ENCODE results near the gene DPEP2. TPM values are rescaled to one million over a fixed set of nuclear protein-coding genes. Genes with fewer than 3 reads are reported as not detected.

The DPEP2 gene
- total and polyA plus RNA-seq, 2 of the 13 experiments (the other 11 are each of a cell fraction or from before 2014, with no cell fraction given) = 0.18 TPM; not detected in 1

- TF ChIP-seq, protein P1, sequence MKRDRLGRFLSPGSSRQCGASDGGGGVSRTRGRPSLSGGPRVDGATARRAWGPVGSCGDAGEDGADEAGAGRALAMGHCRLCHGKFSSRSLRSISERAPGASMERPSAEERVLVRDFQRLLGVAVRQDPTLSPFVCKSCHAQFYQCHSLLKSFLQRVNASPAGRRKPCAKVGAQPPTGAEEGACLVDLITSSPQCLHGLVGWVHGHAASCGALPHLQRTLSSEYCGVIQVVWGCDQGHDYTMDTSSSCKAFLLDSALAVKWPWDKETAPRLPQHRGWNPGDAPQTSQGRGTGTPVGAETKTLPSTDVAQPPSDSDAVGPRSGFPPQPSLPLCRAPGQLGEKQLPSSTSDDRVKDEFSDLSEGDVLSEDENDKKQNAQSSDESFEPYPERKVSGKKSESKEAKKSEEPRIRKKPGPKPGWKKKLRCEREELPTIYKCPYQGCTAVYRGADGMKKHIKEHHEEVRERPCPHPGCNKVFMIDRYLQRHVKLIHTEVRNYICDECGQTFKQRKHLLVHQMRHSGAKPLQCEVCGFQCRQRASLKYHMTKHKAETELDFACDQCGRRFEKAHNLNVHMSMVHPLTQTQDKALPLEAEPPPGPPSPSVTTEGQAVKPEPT (CRISPR knock-in tag; IDR thresholded peaks at IDR 0.05; ENCODE audit: low read depth) = no peak
- TF ChIP-seq NR1H2 (CRISPR knock-in tag; IDR thresholded peaks at IDR 0.05; ENCODE audit: borderline replicate concordance, low read depth) = no peak; the same call in 1 of the 2 replicates
- 0 out of 2 replicates have a peak, but pooled peaks have one; percentile 0 for TF ChIP-seq SMC3 (IDR thresholded peaks at IDR 0.05; ENCODE audit: low read length)
- TF ChIP-seq RFXAP (CRISPR knock-in tag; IDR thresholded peaks at IDR 0.05; ENCODE audit: borderline replicate concordance) = no peak
- no peak for TF ChIP-seq ZNF773 (CRISPR knock-in tag; IDR thresholded peaks at IDR 0.05; ENCODE audit: borderline replicate concordance)
- no peak for TF ChIP-seq TAF1 (CRISPR knock-in tag; IDR thresholded peaks at IDR 0.05)
- TF ChIP-seq ZNF766 (CRISPR knock-in tag; IDR thresholded peaks at IDR 0.05; ENCODE audit: borderline replicate concordance) = no peak
- TF ChIP-seq JUN (CRISPR knock-in tag; IDR thresholded peaks at IDR 0.05) = no peak
- 0 out of 2 replicates have a peak, but pooled peaks have one; percentile 15 for TF ChIP-seq ZSCAN9 (CRISPR knock-in tag; IDR thresholded peaks at IDR 0.05; ENCODE audit: borderline replicate concordance)
- peak; percentile 67 for TF ChIP-seq FOXA3 (CRISPR knock-in tag; IDR thresholded peaks at IDR 0.05)
- 0 out of 2 replicates have a peak, but pooled peaks have one; percentile 35 for TF ChIP-seq FOXK1 (CRISPR knock-in tag; IDR thresholded peaks at IDR 0.05; ENCODE audit: borderline replicate concordance, low read depth)
- TF ChIP-seq ZNF496 (CRISPR knock-in tag; IDR thresholded peaks at IDR 0.05; ENCODE audit: insufficient replicate concordance) = no peak
- no peak for TF ChIP-seq KDM3A (CRISPR knock-in tag; IDR thresholded peaks at IDR 0.05; ENCODE audit: low read depth)
- peak; percentile 66; the same call in 1 of the 2 replicates for TF ChIP-seq ARNTL (CRISPR knock-in tag; IDR thresholded peaks at IDR 0.05)
- TF ChIP-seq ZNF672 (CRISPR knock-in tag; IDR thresholded peaks at IDR 0.05) = no peak
- no peak for TF ChIP-seq ZNF260 (CRISPR knock-in tag; IDR thresholded peaks at IDR 0.05; ENCODE audit: borderline replicate concordance, low read depth)
- TF ChIP-seq NCOA1 (CRISPR knock-in tag; IDR thresholded peaks at IDR 0.05) = no peak
- no peak for TF ChIP-seq ZNF720 (CRISPR knock-in tag; IDR thresholded peaks at IDR 0.05)
- TF ChIP-seq ZNF576 (CRISPR knock-in tag; IDR thresholded peaks at IDR 0.05) = peak; percentile 82; the same call in 1 of the 2 replicates
- TF ChIP-seq, protein P2, sequence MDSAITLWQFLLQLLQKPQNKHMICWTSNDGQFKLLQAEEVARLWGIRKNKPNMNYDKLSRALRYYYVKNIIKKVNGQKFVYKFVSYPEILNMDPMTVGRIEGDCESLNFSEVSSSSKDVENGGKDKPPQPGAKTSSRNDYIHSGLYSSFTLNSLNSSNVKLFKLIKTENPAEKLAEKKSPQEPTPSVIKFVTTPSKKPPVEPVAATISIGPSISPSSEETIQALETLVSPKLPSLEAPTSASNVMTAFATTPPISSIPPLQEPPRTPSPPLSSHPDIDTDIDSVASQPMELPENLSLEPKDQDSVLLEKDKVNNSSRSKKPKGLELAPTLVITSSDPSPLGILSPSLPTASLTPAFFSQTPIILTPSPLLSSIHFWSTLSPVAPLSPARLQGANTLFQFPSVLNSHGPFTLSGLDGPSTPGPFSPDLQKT (CRISPR knock-in tag; IDR thresholded peaks at IDR 0.05; ENCODE audit: borderline replicate concordance) = no peak
- no peak for TF ChIP-seq PTBP1 (IDR thresholded peaks at IDR 0.05; ENCODE audit: low read depth, low read length, poor library complexity, severe bottlenecking)
- no peak; the same call in 1 of the 2 replicates for TF ChIP-seq PAX8 (CRISPR knock-in tag; IDR thresholded peaks at IDR 0.05; ENCODE audit: borderline replicate concordance)
- 0 out of 2 replicates have a peak, but pooled peaks have one; percentile 16 for TF ChIP-seq STAT6 (CRISPR knock-in tag; IDR thresholded peaks at IDR 0.05; ENCODE audit: borderline replicate concordance)
- TF ChIP-seq, protein P3, sequence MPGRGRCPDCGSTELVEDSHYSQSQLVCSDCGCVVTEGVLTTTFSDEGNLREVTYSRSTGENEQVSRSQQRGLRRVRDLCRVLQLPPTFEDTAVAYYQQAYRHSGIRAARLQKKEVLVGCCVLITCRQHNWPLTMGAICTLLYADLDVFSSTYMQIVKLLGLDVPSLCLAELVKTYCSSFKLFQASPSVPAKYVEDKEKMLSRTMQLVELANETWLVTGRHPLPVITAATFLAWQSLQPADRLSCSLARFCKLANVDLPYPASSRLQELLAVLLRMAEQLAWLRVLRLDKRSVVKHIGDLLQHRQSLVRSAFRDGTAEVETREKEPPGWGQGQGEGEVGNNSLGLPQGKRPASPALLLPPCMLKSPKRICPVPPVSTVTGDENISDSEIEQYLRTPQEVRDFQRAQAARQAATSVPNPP (CRISPR knock-in tag; IDR thresholded peaks at IDR 0.05) = no peak
These were observed 56.0 kb downstream of the DPEP2 start (continued) for GRCh38 chr16:67943256-67943618.

Data from HepG2 (cell line).